GM19238 (cell line): Measurements from ENCODE around the gene PRLHR.
"Not testable (repeated sequence)": the region's sequence is repeated elsewhere in the genome, so short reads cannot be mapped to it uniquely, and the experiment has no call there.

Source experiments
- DNase-seq: peaks from one replicate; pipeline ENCODE4 v3.0.0; 2011; ENCODE audit warnings: low spot score; ENCODE audit not compliant: insufficient read length

Gene PRLHR

GRCh38 chr10:118595598-118596425 is at the start of gene PRLHR:
Gene PRLHR (minus strand): TSS chr10:118595648. CDS start chr10:118595244, 404 bp downstream.
- no peak for DNase-seq

- DNase-seq = no peak
Observed at GRCh38 chr10:118642228-118642627, 46.8 kb upstream of the PRLHR start.

- no peak for DNase-seq
Observed at GRCh38 chr10:118638680-118639079, 43.2 kb upstream of the PRLHR start.

GRCh38 chr10:118635674-118636402 is 40.4 kb upstream of the PRLHR start:
- DNase-seq = no peak

GRCh38 chr10:118633786-118634185 is 38.3 kb upstream of the PRLHR start:
- DNase-seq = no peak

- DNase-seq = no peak
Observed at GRCh38 chr10:118629211-118629610, 33.8 kb upstream of the PRLHR start.

- no peak for DNase-seq
Observed at GRCh38 chr10:118628397-118628796, 32.9 kb upstream of the PRLHR start.

- DNase-seq = no peak
Observed at GRCh38 chr10:118626953-118627352, 31.5 kb upstream of the PRLHR start.

- DNase-seq = no peak
Observed at GRCh38 chr10:118625504-118625903, 30.1 kb upstream of the PRLHR start.

- DNase-seq = no peak
Observed at GRCh38 chr10:118624747-118625146, 29.3 kb upstream of the PRLHR start.

GRCh38 chr10:118621304-118621942 is 26.0 kb upstream of the PRLHR start:
- no peak for DNase-seq

GRCh38 chr10:118613863-118614262 is 18.4 kb upstream of the PRLHR start:
- not testable (repeated sequence) for DNase-seq

- no peak for DNase-seq
Observed at GRCh38 chr10:118610577-118610976, 15.1 kb upstream of the PRLHR start.

- no peak for DNase-seq
Observed at GRCh38 chr10:118607768-118608354, 12.4 kb upstream of the PRLHR start.

- no peak for DNase-seq
Observed at GRCh38 chr10:118605694-118606093, 10.2 kb upstream of the PRLHR start.

GRCh38 chr10:118596426-118597124 is 1.1 kb upstream of the PRLHR start:
- DNase-seq = no peak

- DNase-seq = no peak
Observed at GRCh38 chr10:118595064-118595420, 406 bp downstream of the PRLHR start.

GRCh38 chr10:118594392-118595063 is 920 bp downstream of the PRLHR start:
- DNase-seq = no peak

- DNase-seq = no peak
Observed at GRCh38 chr10:118592675-118593330, 2.6 kb downstream of the PRLHR start.

GRCh38 chr10:118590334-118590733 is 5.1 kb downstream of the PRLHR start:
- DNase-seq = no peak
